Motor neuron (in vitro differentiated cells): ENCODE results near the gene ABCB1. TPM values are rescaled to one million over a fixed set of nuclear protein-coding genes. Genes with fewer than 3 reads are reported as not detected.
A peak's percentile ranks its signal among the peaks of the same experiment; 100 is the strongest.
"Not testable (repeated sequence)": the region's sequence is repeated elsewhere in the genome, so short reads cannot be mapped to it uniquely, and the experiment has no call there.

Experiments
- ATAC-seq, 8 experiments: fragments of 200-7000 bp; cut with Tn5 transposase; replicated peaks in 6 of 8; 2 replicates each; pipeline ENCODE4 v1.8.0; 2021; ENCODE audit warnings: mild to moderate bottlenecking in 8 of 8, moderate library complexity in 8 of 8
- H3K27ac ChIP-seq, 2 donors: fragments of 250-450 bp; sonication (Bioruptor Pico); 2 replicates each; pipeline ENCODE4 v1.9.0; 2021; ENCODE audit warnings: antibody characterized with exemption in 2 of 2, mild to moderate bottlenecking in 2 of 2, moderate library complexity in 1 of 2
- H3K4me1 ChIP-seq, 2 donors: fragments of 250-450 bp; sonication (Bioruptor Pico); replicated peaks in 1 of 2; 2 replicates each; pipeline ENCODE4 v1.6.1; 2021; ENCODE audit warnings: antibody characterized with exemption in 2 of 2, mild to moderate bottlenecking in 2 of 2, moderate library complexity in 1 of 2
- H3K4me3 ChIP-seq, 5 donors: fragments of 250-450 bp; sonication (Bioruptor Pico); 2 replicates each; pipeline ENCODE4 v1.9.0; 2021; ENCODE audit warnings: antibody characterized with exemption in 5 of 5, mild to moderate bottlenecking in 5 of 5, moderate library complexity in 4 of 5
- WGBS, 10 experiments: fragments of 450-650 bp; shearing (Covaris generic); methylation state at CpG; one replicate each; pipeline ENCODE4 v1.0.0; 2022; 5-methylcytosine and 5-hydroxymethylcytosine counted together
- in situ Hi-C, 9 experiments: fragments of 400-800 bp; cut with MboI; loops; one replicate each; pipeline ENCODE4 v1.15.0; 2021; ENCODE audit warnings: low sequenced_read_pairs in 9 of 9, low pct_unique_long_range_greater_than_20kb in 2 of 9; ENCODE audit not compliant: unreplicated experiment in 9 of 9
- total RNA-seq, 8 experiments: library from RNA; unstranded; fragments of 300-600 nt; gene quantifications; 2 replicates each; pipeline versions ENCODE4 v1.2.3 to v1.2.4, GENCODE V29; 2022

Gene ABCB1
- total RNA-seq, 8 experiments from 2014 or later = 1.3 to 6.7 (median 2.7) TPM; not detected in 2

GRCh38 chr7:87474533-87475358 lies 125.9 kb downstream of the ABCB1 start:
- H3K4me3 ChIP-seq = peak overlapping the region; percentile 28 to 40 (median 33)
- in situ Hi-C loops = no loop called here
- peaks cover 10 to 20% of the 10 kb centered on the region in 2 donors for H3K4me1 ChIP-seq
- H3K27ac ChIP-seq = peak overlapping the region; percentile 64 to 78
- peak in 7 of 8 experiments; percentile 26 to 77 (median 72) for ATAC-seq
- 0 to 20% (median 3%) methylated on average over 1 to 9 of the region's 14 CpGs for WGBS, 10 experiments

- Histone ChIP-seq H3K4me3 (peak overlapping the region in 1 of 5 donors; percentile 33), H3K27ac (no peak overlapping the region), H3K4me1 (peaks cover 10 to 15% of the 10 kb centered on the region in 2 donors)
- 0 to 60% (median 31%) methylated on average over 1 to 2 of the region's 2 CpGs; no CpG with 5 or more reads in 1 of the 10 experiments for WGBS, 10 experiments
- ATAC-seq = no peak
- in situ Hi-C loops = no loop called here
Measured at GRCh38 chr7:87473986-87474385, 126.7 kb downstream of the ABCB1 start.

DNA sequence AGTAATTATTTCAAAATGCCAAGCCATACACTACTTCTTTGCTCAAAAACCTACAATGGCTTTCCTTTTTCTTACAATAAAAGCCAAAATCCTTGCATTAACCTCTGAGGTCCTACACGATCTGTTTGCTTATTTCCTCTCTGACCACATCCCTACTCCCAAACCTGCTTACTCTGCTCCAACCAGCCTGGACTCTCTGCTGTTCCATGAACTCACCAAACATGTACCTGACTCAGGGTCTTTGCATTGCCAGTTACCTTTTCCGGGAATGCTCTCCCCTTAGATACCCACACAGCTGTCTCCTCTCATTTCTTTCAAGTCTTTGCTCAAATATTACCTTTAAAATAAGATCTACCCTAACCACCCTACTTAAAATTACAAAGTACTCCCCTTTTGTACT lies 127.5 kb downstream of the ABCB1 start:
- in situ Hi-C loops = no loop called here
- 48 to 100% (median 67%) methylated on average over 1 to 2 of the region's 2 CpGs; no CpG with 5 or more reads in 2 of the 10 experiments for WGBS, 10 experiments
- ATAC-seq = no peak
- peaks cover 7 to 15% of the 10 kb centered on the region in 2 donors for H3K4me1 ChIP-seq
- no peak overlapping the region for H3K27ac ChIP-seq
- no peak overlapping the region for H3K4me3 ChIP-seq

DNA sequence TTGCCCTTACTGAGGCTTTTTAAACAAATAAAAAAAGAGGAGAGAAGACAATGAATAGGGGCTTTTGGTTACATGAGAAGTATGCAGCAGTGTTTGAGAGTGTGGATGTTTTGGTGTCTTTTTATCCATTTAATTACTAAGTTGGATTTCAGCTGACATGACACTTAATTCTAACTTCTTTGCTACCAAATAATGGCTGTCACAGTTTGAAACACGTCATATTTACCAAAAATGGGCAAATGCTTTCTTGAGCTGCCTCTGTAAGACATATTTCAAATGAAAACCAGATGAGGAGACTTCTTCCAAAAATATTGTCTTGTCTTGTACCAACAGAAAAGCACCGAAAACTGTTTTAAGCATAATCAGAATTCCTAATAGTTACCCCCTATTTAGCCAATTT lies 129.2 kb downstream of the ABCB1 start:
- no peak overlapping the region for H3K27ac ChIP-seq
- H3K4me3 ChIP-seq = no peak overlapping the region
- in situ Hi-C loops = no loop called here
- ATAC-seq = no peak
- WGBS, 10 experiments = 5 to 100% (median 97%) methylated on average over 1 to 2 of the region's 2 CpGs
- peaks cover 7 to 15% of the 10 kb centered on the region in 2 donors for H3K4me1 ChIP-seq

DNA sequence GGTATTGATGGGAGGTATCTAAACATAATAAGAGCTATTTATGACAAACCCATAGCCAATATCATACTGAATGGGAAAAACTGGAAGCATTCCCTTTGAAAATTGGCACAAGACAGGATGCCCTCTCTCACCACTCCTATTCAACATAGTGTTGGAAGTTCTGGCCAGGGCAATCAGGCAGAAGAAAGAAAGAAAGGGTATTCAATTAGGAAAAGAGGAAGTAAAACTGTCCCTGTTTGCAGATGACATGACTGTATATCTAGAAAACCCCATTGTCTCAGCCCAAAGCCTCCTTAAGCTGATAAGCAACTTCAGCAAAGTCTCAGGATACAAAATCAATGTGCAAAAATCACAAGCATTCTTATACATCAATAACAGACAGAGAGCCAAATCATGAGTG lies 131.5 kb downstream of the ABCB1 start:
- in situ Hi-C loops, ATAC-seq: not testable (repeated sequence)

GRCh38 chr7:87465534-87465880 lies 135.2 kb downstream of the ABCB1 start:
- ATAC-seq, in situ Hi-C loops, H3K27ac ChIP-seq, H3K4me1 ChIP-seq, H3K4me3 ChIP-seq: not testable (repeated sequence)
- 40 to 93% (median 63%) methylated on average over 1 to 4 of the region's 7 CpGs; no CpG with 5 or more reads in 4 of the 10 experiments for WGBS, 10 experiments

More for the DNA sequence above, 131.5 kb downstream of the ABCB1 start:
- not testable (repeated sequence) for H3K27ac ChIP-seq, H3K4me3 ChIP-seq
- H3K4me1 ChIP-seq = peaks cover 6 to 12% of the 10 kb centered on the region in 2 donors

DNA sequence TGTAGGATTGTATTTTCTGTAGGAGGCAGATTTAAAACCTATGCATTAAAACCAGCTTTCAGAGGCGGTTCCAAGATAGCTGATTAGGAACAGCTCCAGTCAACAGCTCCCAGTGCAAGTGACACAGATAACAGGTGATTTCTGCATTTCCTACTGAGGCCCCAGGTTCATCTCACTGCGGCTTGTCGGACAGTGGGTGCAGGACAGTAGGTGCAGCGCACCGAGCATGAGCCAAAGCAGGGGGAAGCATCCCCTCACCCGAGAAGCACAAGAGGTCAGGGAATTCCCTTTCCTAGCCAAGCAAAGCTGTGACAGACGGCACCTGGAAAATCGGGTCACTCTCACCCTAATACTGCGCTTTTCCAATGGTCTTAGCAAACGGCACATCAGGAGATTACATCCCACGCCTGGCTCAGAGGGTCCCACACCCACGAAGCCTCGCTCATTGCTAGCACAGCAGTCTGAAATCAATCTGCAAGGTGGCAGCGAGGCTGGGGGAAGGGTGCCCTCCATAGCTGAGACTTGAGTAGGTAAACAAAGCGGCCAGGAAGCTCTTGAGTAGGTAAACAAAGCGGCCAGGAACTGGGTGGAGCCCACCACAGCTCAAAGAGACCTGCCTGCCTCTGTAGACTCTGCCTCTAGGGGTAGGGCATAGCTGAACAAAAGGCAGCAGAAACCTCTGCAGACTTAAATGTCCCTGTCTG lies 135.7 kb downstream of the ABCB1 start:
- ATAC-seq = peak in 2 of 8 experiments; percentile 43 to 90
- in situ Hi-C loops, H3K27ac ChIP-seq, H3K4me1 ChIP-seq, H3K4me3 ChIP-seq: not testable (repeated sequence)
- WGBS, 10 experiments = 20 to 92% (median 65%) methylated on average over 1 to 9 of the region's 16 CpGs; no CpG with 5 or more reads in 4 of the 10 experiments

- Histone ChIP-seq H3K4me3 (no peak overlapping the region), H3K4me1 (peaks cover 0 to 9% of the 10 kb centered on the region in 2 donors), H3K27ac (no peak overlapping the region)
- in situ Hi-C loops = no loop called here
- ATAC-seq = no peak
- WGBS, 10 experiments = 0 to 100% (median 45%) methylated on average over 1 to 2 of the region's 2 CpGs
Measured at GRCh38 chr7:87463982-87464381, 136.7 kb downstream of the ABCB1 start.

DNA sequence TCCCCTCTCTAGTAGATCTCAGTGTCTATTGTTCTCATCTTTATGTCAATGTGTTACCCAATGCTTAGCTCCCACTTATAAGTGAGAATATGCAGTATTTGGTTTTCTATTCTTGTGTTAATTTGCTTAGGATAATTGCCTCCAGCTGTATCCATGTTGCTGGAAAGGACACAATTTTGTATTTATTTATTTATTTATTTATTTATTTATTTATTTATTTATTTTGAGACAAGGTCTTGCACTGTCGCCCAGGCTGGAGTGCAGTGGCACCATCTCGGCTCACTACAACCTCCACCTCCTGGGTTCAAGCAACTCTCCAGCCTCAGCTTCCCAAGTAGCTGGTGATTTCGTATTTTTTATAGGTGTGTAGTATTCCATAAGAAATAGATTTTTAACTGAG lies 140.2 kb downstream of the ABCB1 start:
- H3K4me1 ChIP-seq, ATAC-seq, H3K4me3 ChIP-seq, in situ Hi-C loops, H3K27ac ChIP-seq: not testable (repeated sequence)
- WGBS, 10 experiments = 72 to 100% (median 94%) methylated on average over 1 to 3 of the region's 3 CpGs; no CpG with 5 or more reads in 1 of the 10 experiments

DNA sequence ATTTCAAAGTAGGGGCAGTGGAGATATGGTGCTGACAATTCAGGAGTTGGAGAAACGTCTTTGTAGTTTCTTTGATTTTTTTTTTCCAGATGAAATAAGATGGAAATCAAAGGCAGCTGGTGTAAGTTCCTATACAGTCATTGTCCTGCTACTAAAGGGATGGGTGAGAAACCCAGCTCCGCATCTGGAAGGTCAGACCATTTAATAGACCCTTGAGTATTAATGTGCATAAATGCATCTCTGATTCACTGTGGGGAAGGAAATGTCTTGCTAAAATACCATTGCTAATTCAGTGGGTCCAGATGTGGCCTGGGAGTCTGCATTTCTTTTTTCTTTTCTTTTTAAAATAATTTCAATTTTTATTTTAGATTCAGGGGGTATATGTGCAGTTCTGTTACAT lies 140.7 kb downstream of the ABCB1 start:
- WGBS, 10 experiments = 0 to 100% (median 98%) methylated on average over 1 to 2 of the region's 2 CpGs
- peak in 2 of 8 experiments; percentile 64 to 88 for ATAC-seq
- Histone ChIP-seq H3K4me1 (peaks cover 3 to 4% of the 10 kb centered on the region in 2 donors), H3K4me3 (no peak overlapping the region), H3K27ac (no peak overlapping the region)
- in situ Hi-C loops = no loop called here

- Histone ChIP-seq H3K4me1 (peaks cover 0 to 4% of the 10 kb centered on the region in 2 donors), H3K27ac (no peak overlapping the region), H3K4me3 (no peak overlapping the region)
- in situ Hi-C loops = no loop called here
- peak in 2 of 8 experiments; percentile 27 to 57 for ATAC-seq
- WGBS, 10 experiments = 0 to 92% (median 56%) methylated on average over 1 to 3 of the region's 3 CpGs
Measured at GRCh38 chr7:87458148-87458547, 142.5 kb downstream of the ABCB1 start.

DNA sequence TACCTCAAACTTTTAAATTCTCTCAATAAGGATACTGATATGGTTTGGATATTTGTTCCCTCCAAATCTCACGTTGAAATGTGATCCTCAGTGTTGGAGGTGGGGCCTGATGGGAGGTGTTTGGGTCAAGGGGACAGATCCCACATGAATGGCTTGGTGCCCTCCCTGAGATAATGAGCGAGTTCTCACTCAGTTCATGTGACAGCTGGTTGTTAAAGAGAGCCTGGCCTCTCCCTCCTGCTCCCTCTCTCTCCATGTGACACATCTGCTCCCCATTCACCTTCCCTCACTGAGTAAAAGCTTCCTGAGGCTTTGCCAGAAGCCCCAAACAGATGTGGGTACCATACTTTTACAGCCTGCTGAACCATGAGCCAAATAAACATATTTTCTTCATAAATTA lies 144.4 kb downstream of the ABCB1 start:
- in situ Hi-C loops = no loop called here
- no peak overlapping the region for H3K4me3 ChIP-seq
- ATAC-seq = peak in 1 of 8 experiments; percentile 29
- H3K27ac ChIP-seq = no peak overlapping the region
- peaks cover 0 to 4% of the 10 kb centered on the region in 2 donors for H3K4me1 ChIP-seq
- 0 to 58% (median 4%) methylated on average over 1 to 2 of the region's 2 CpGs; no CpG with 5 or more reads in 4 of the 10 experiments for WGBS, 10 experiments
